Vagina (tissue), 2 donors: ENCODE data around the gene MEGF9.

ENCODE experiments used
- POLR2A ChIP-seq, 2 donors: fragments of 450-650 bp; IDR thresholded peaks; one replicate each; pipeline ENCODE4 v1.6.1; 2017; ENCODE audit warnings: antibody characterized with exemption in 2 of 2, mild to moderate bottlenecking in 2 of 2, moderate library complexity in 2 of 2
- POLR2AphosphoS5 ChIP-seq, 2 donors: sonication (generic); formaldehyde crosslinking; IDR thresholded peaks; one replicate each; pipeline ENCODE4 v1.9.0; 2017; ENCODE audit warnings: antibody characterized with exemption in 2 of 2, mild to moderate bottlenecking in 2 of 2, low read depth in 1 of 2; ENCODE audit not compliant: insufficient read depth in 1 of 2
- TF ChIP-seq, protein P1 (sequence below), 3 experiments: fragments of 450-650 bp in 2 of 3; fragments of 200-600 bp in 1 of 3; sonication (generic) in 1 of 3; IDR thresholded peaks; one replicate each; pipeline ENCODE4 v1.5.1; 2017 to 2019; ENCODE audit warnings: antibody characterized with exemption in 3 of 3, mild to moderate bottlenecking in 2 of 3, moderate library complexity in 2 of 3

DNA sequence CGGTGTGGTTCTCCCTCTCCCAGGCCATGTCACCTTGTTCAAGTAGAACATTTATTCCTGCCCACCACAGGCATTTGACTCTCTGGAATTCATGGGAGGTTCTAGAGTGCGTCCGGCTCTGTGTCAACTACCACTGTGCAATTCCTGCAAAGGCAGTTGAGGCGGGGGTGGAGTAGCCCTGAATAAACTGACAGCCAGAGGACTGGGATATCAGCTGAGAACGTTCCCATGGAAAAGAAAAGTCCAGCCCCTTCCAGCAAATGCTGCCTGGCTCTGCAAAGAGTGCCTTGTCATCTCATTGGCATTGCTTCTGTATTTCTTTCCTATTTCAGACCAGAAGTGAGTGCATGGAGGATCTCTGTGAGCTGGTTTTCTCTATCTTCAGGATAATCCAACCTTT lies 18.9 kb upstream of the MEGF9 start:
- TF ChIP-seq, protein P1, sequence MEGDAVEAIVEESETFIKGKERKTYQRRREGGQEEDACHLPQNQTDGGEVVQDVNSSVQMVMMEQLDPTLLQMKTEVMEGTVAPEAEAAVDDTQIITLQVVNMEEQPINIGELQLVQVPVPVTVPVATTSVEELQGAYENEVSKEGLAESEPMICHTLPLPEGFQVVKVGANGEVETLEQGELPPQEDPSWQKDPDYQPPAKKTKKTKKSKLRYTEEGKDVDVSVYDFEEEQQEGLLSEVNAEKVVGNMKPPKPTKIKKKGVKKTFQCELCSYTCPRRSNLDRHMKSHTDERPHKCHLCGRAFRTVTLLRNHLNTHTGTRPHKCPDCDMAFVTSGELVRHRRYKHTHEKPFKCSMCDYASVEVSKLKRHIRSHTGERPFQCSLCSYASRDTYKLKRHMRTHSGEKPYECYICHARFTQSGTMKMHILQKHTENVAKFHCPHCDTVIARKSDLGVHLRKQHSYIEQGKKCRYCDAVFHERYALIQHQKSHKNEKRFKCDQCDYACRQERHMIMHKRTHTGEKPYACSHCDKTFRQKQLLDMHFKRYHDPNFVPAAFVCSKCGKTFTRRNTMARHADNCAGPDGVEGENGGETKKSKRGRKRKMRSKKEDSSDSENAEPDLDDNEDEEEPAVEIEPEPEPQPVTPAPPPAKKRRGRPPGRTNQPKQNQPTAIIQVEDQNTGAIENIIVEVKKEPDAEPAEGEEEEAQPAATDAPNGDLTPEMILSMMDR (IDR thresholded peaks at IDR 0.05), result no peak
- TF ChIP-seq POLR2A (IDR thresholded peaks at IDR 0.05) (no peak), POLR2AphosphoS5 (IDR thresholded peaks at IDR 0.05; ENCODE audit: insufficient read depth in 1 of 2, low read depth in 1 of 2) (no peak)
